OCI-LY1 (cell line): ENCODE results near the gene ADAMTS17.
A peak's percentile ranks its signal among the peaks of the same experiment; 100 is the strongest.

Experiments used
- H2AFZ ChIP-seq: fragments of 200-600 bp; sonication (generic), shearing (Covaris generic); 2 replicates; pipeline ENCODE4 v1.6.0; 2014; ENCODE audit warnings: antibody characterized with exemption, mild to moderate bottlenecking, low read length
- H3F3A ChIP-seq: fragments of 200-600 bp; sonication (generic), shearing (Covaris generic); 2 replicates; pipeline ENCODE4 v1.6.0; 2014; ENCODE audit warnings: mild to moderate bottlenecking, antibody characterized with exemption, low read length, moderate library complexity; ENCODE audit not compliant: insufficient read depth
- H3K27ac ChIP-seq: fragments of 200-600 bp; sonication (generic); 2 replicates; pipeline ENCODE4 v1.5.1; 2014; ENCODE audit warnings: low read length, mixed run types, mild to moderate bottlenecking, low read depth; ENCODE audit not compliant: poor library complexity, severe bottlenecking
- H3K27me3 ChIP-seq: fragments of 200-600 bp; sonication (generic); 2 replicates; pipeline ENCODE4 v1.6.0; 2014; ENCODE audit warnings: antibody characterized with exemption, mild to moderate bottlenecking, low read length, moderate library complexity; ENCODE audit not compliant: insufficient read depth
- H3K36me3 ChIP-seq: fragments of 200-600 bp; sonication (generic); 2 replicates; pipeline ENCODE4 v1.6.1; 2014; ENCODE audit warnings: mild to moderate bottlenecking, antibody characterized with exemption, low read length, moderate library complexity, mixed read lengths; ENCODE audit not compliant: insufficient read depth
- H3K4me1 ChIP-seq: fragments of 200-600 bp; sonication (generic); 2 replicates; pipeline ENCODE4 v1.5.1; 2014; ENCODE audit warnings: mild to moderate bottlenecking, low read length, moderate library complexity; ENCODE audit not compliant: insufficient read depth, severe bottlenecking
- H3K4me2 ChIP-seq: fragments of 200-600 bp; sonication (generic), shearing (Covaris generic); 2 replicates; pipeline ENCODE4 v1.6.1; 2014; ENCODE audit warnings: low read length
- H3K4me3 ChIP-seq: fragments of 200-600 bp; sonication (generic); 2 replicates; pipeline ENCODE4 v1.5.1; 2014; ENCODE audit warnings: low read length, low read depth, mild to moderate bottlenecking, mixed read lengths; ENCODE audit not compliant: poor library complexity, severe bottlenecking
- H3K79me2 ChIP-seq: fragments of 200-600 bp; shearing (Covaris generic); 2 replicates; pipeline ENCODE4 v1.6.1; 2016; ENCODE audit warnings: mixed run types, low read length, mixed read lengths; ENCODE audit not compliant: insufficient read depth
- H3K9ac ChIP-seq: fragments of 200-600 bp; sonication (generic), shearing (Covaris generic); 2 replicates; pipeline ENCODE4 v1.6.1; 2014; ENCODE audit warnings: mild to moderate bottlenecking, low read length, mixed read lengths
- H3K9me2 ChIP-seq: fragments of 200-600 bp; sonication (generic), shearing (Covaris generic); 2 replicates; pipeline ENCODE4 v1.6.1; 2014; ENCODE audit warnings: low read depth, mild to moderate bottlenecking, low read length, mixed read lengths
- H3K9me3 ChIP-seq: fragments of 200-600 bp; shearing (Covaris generic); 2 replicates; pipeline ENCODE4 v1.6.1; 2014; ENCODE audit warnings: low read length, mixed read lengths
- H4K20me1 ChIP-seq: fragments of 200-600 bp; sonication (generic), shearing (Covaris generic); 2 replicates; pipeline ENCODE4 v1.6.0; 2016; ENCODE audit warnings: mild to moderate bottlenecking, low read length; ENCODE audit not compliant: insufficient read depth
- CTCF ChIP-seq: fragments of 200-600 bp; sonication (generic), shearing (Covaris generic); IDR thresholded peaks from 2 replicates; pipeline ENCODE4 v1.5.1; 2017; ENCODE audit warnings: mild to moderate bottlenecking, antibody characterized with exemption, low read length, moderate library complexity, mixed read lengths
- EZH2 ChIP-seq: fragments of 200-600 bp; sonication (generic), shearing (Covaris generic); IDR thresholded peaks from 2 replicates; pipeline ENCODE4 v1.8.0; 2017; ENCODE audit warnings: borderline replicate concordance, mixed run types, mild to moderate bottlenecking, antibody characterized with exemption, low read length, moderate library complexity, mixed read lengths

The ADAMTS17 gene

GRCh38 chr15:100349321-100349695 lies 7.5 kb upstream of the ADAMTS17 start:
- H3K27me3 ChIP-seq: no peaks in the 10 kb centered on the region

GRCh38 chr15:100348578-100348977 lies 6.8 kb upstream of the ADAMTS17 start:
- Histone ChIP-seq H2AFZ (no peak overlapping the region), H3K27me3 (no peaks in the 10 kb centered on the region), H3K9me3 (no peaks in the 10 kb centered on the region), H3K9ac (no peak overlapping the region), H3F3A (no peaks in the 10 kb centered on the region), H4K20me1 (no peaks in the 10 kb centered on the region), H3K27ac (no peak overlapping the region), H3K4me1 (no peaks in the 10 kb centered on the region), H3K79me2 (no peaks in the 10 kb centered on the region), H3K36me3 (no peaks in the 10 kb centered on the region), H3K4me2 (no peak overlapping the region), H3K9me2 (no peaks in the 10 kb centered on the region), H3K4me3 (no peak overlapping the region)
- no peak for TF ChIP-seq CTCF

More at GRCh38 chr15:100349321-100349695, 7.5 kb upstream of the ADAMTS17 start:
- H3K4me3 ChIP-seq: peak overlapping the region; percentile 70
- H3K79me2 ChIP-seq: no peaks in the 10 kb centered on the region
- no peaks in the 10 kb centered on the region for H3K9me3 ChIP-seq
- no peaks in the 10 kb centered on the region for H3K4me1 ChIP-seq
- H3K9ac ChIP-seq: no peak overlapping the region
- no peaks in the 10 kb centered on the region for H4K20me1 ChIP-seq
- no peak for TF ChIP-seq CTCF
- no peak for TF ChIP-seq EZH2
- H2AFZ ChIP-seq: no peak overlapping the region
- H3K9me2 ChIP-seq: no peaks in the 10 kb centered on the region
- H3K4me2 ChIP-seq: peak overlapping the region; percentile 95; the same call in 1 of the 2 replicates
- no peak overlapping the region for H3K27ac ChIP-seq
- H3K36me3 ChIP-seq: no peaks in the 10 kb centered on the region
- no peaks in the 10 kb centered on the region for H3F3A ChIP-seq

GRCh38 chr15:100346866-100347512 lies 5.2 kb upstream of the ADAMTS17 start:
- Histone ChIP-seq H4K20me1 (no peaks in the 10 kb centered on the region), H3K79me2 (no peaks in the 10 kb centered on the region), H3K27me3 (no peaks in the 10 kb centered on the region), H3K4me2 (no peak overlapping the region), H3K9ac (no peak overlapping the region), H3K36me3 (no peaks in the 10 kb centered on the region), H3K27ac (no peak overlapping the region), H3K9me2 (no peaks in the 10 kb centered on the region), H2AFZ (no peak overlapping the region), H3F3A (no peaks in the 10 kb centered on the region), H3K4me3 (no peak overlapping the region), H3K9me3 (no peaks in the 10 kb centered on the region), H3K4me1 (no peaks in the 10 kb centered on the region)
- no peak for TF ChIP-seq EZH2
- no peak for TF ChIP-seq CTCF
